Measurements from ENCODE around the gene HSF5. TPM values are rescaled to one million over a fixed set of nuclear protein-coding genes. Genes with fewer than 3 reads are reported as not detected.

The HSF5 gene
- total RNA-seq, 1 experiment from 2014 or later, result not detected

- BruUV-seq (replicated peaks), result no TSS peak
- POLR2A ChIA-PET, result interaction anchor here (0.6 kb wide), 1 partner anchor 31 kb away, joined by 3 read pairs; the partner anchor contains the start of gene RNF43
These were observed 101.5 kb downstream of the HSF5 start for GRCh38 chr17:58386708-58387107.

More at GRCh38 chr17:58386708-58387107, 101.5 kb downstream of the HSF5 start:
- CTCF ChIA-PET, result no interaction called here
- H3K9me2 ChIP-seq (ENCODE audit: insufficient read depth), result no peaks in the 10 kb centered on the region
- no peak for DNase-seq (ENCODE audit: low read depth, low spot score)
- H3K36me3 ChIP-seq (ENCODE audit: control insufficient read depth in 1 of 2, insufficient read depth in 2 of 2, low read length in 2 of 2), result peaks cover 4 to 7% of the 10 kb centered on the region in 2 experiments; a peak in 3 of 4 replicates
- no peaks in the 10 kb centered on the region for H3K9me3 ChIP-seq (ENCODE audit: control insufficient read depth in 1 of 2, insufficient read depth in 1 of 2, low read depth in 1 of 2, low read length in 2 of 2)
- peaks cover 86 to 100% of the 10 kb centered on the region in 2 experiments for H3K4me1 ChIP-seq (ENCODE audit: control insufficient read depth in 1 of 2, insufficient read depth in 2 of 2, low read length in 2 of 2)
- H2AFZ ChIP-seq (ENCODE audit: low read depth, low read length, poor library complexity, severe bottlenecking), result no peak overlapping the region
- intact Hi-C loops (cut with micrococcal nuclease), result no loop called here
- no peak overlapping the region for H3K4me3 ChIP-seq (replicated peaks in 1 of 2; ENCODE audit: low read depth in 1 of 2, low read length in 2 of 2)
- H3K4me2 ChIP-seq (ENCODE audit: low read length), result no peak overlapping the region
- H3K79me2 ChIP-seq (ENCODE audit: insufficient read depth, low read length), result peaks cover 98% of the 10 kb centered on the region
- TF ChIP-seq ELF1 (IDR thresholded peaks at IDR 0.05; ENCODE audit: borderline replicate concordance, low read depth), result no peak
- no peak for TF ChIP-seq JUND (IDR thresholded peaks at IDR 0.05)
- no peak for TF ChIP-seq SRF (IDR thresholded peaks at IDR 0.05; ENCODE audit: low read depth)
- no peak for TF ChIP-seq CTCF (IDR thresholded peaks at IDR 0.05 in 2 of 3, conservative IDR thresholded peaks at IDR 0.05 in 1 of 3; ENCODE audit: borderline replicate concordance in 1 of 3, insufficient read depth in 1 of 3, low read depth in 2 of 3, low read length in 2 of 3)
- no peak for TF ChIP-seq POLR2AphosphoS5 (IDR thresholded peaks at IDR 0.05; ENCODE audit: low read depth, low read length)
- no peak for TF ChIP-seq RAD21 (IDR thresholded peaks at IDR 0.05; ENCODE audit: low read depth)
- TF ChIP-seq EZH2 (IDR thresholded peaks at IDR 0.05), result no peak
- no peak for TF ChIP-seq EGR1 (IDR thresholded peaks at IDR 0.05; ENCODE audit: low read depth)
- no peak for TF ChIP-seq ZFX (IDR thresholded peaks at IDR 0.05)
- TF ChIP-seq REST (IDR thresholded peaks at IDR 0.05; ENCODE audit: low read depth), result no peak
- TF ChIP-seq CEBPB (IDR thresholded peaks at IDR 0.05; ENCODE audit: low read depth), result no peak
- TF ChIP-seq CBX3 (IDR thresholded peaks at IDR 0.05; ENCODE audit: low read depth), result no peak
- TF ChIP-seq ZBTB33 (IDR thresholded peaks at IDR 0.05; ENCODE audit: extremely low read depth, insufficient replicate concordance, low read length), result no peak
- TF ChIP-seq POLR2A (IDR thresholded peaks at IDR 0.05; ENCODE audit: borderline replicate concordance, extremely low read depth, insufficient read depth, insufficient read length), result no peak
- no peak for TF ChIP-seq FOSL1 (IDR thresholded peaks at IDR 0.05; ENCODE audit: low read depth)
- TF ChIP-seq SIN3A (IDR thresholded peaks at IDR 0.05; ENCODE audit: low read depth), result no peak
- no peak for TF ChIP-seq ZNF274 (IDR thresholded peaks at IDR 0.05; ENCODE audit: low read depth, low read length)
- no peaks in the 10 kb centered on the region for H4K20me1 ChIP-seq (ENCODE audit: insufficient read depth)
- H3K9ac ChIP-seq (ENCODE audit: low read length), result no peak overlapping the region
- no peak for ATAC-seq
- RAD21 ChIA-PET (ENCODE audit: low non-redundant PET in 1 of 2, low total read pairs in 2 of 2, uncharacterized antibody in 2 of 2, unreplicated experiment in 2 of 2), result no interaction called here
- H3K27ac ChIP-seq (ENCODE audit: low read depth, low read length), result no peak overlapping the region
- H3K27me3 ChIP-seq (ENCODE audit: insufficient read depth, low read length), result no peaks in the 10 kb centered on the region
